Caco-2 (cell line): ENCODE measurements around the gene CARS1. TPM values are rescaled to one million over a fixed set of nuclear protein-coding genes. Genes with fewer than 3 reads are reported as not detected.

Experiments used
- BruUV-seq: library from RNA; stranded (reverse); fragments of 400-500 nt; replicated peaks from 2 replicates; lab custom pipeline; 2021; lab: Mats Ljungman, UMichigan
- CTCF ChIA-PET: fragments of 300-600 bp; sonication (Branson Sonifier 250); formaldehyde crosslinking; loops from one replicate; lab custom pipeline; 2022; ENCODE audit warnings: antibody characterized with exemption; lab: Charles Lee
- POLR2A ChIA-PET: fragments of 300-600 bp; sonication (Branson Sonifier 250); formaldehyde crosslinking; loops from one replicate; lab custom pipeline; 2022; ENCODE audit warnings: antibody characterized with exemption; lab: Charles Lee
- DNase-seq, 2 experiments: peaks; one replicate each; pipeline versions ENCODE4 v3.0.0 to v3.0.0-alpha.2; 2020 to 2022
- H3K27me3 ChIP-seq: replicated peaks from 2 replicates; pipeline ENCODE4 v1.6.0; 2011; ENCODE audit warnings: low read length; ENCODE audit not compliant: control insufficient read depth, insufficient read depth
- H3K36me3 ChIP-seq: 2 replicates; pipeline ENCODE4 v1.5.1; 2011; ENCODE audit warnings: low read length; ENCODE audit not compliant: control insufficient read depth, insufficient read depth
- H3K4me1 ChIP-seq: fragments of 250-450 bp; sonication (Bioruptor Pico); 2 replicates; pipeline ENCODE4 v1.5.1; 2020; ENCODE audit warnings: mild to moderate bottlenecking
- H3K4me3 ChIP-seq: 2 replicates; pipeline ENCODE4 v1.5.1; 2011; ENCODE audit warnings: low read depth, mild to moderate bottlenecking, control low read depth, low read length
- H3K9me3 ChIP-seq: fragments of 250-450 bp; sonication (Bioruptor Pico); 2 replicates; pipeline ENCODE4 v1.5.1; 2020; ENCODE audit warnings: mild to moderate bottlenecking, moderate library complexity
- H3K27ac Mint-ChIP-seq: one replicate; pipeline ENCODE4 v1.8.0; 2022; ENCODE audit warnings: mixed read lengths; ENCODE audit not compliant: unreplicated experiment
- H3K27me3 Mint-ChIP-seq: one replicate; pipeline ENCODE4 v1.8.0; 2022; ENCODE audit warnings: mixed read lengths; ENCODE audit not compliant: insufficient read depth, unreplicated experiment
- H3K36me3 Mint-ChIP-seq: one replicate; pipeline ENCODE4 v1.8.0; 2022; ENCODE audit warnings: mild to moderate bottlenecking, mixed read lengths; ENCODE audit not compliant: insufficient read depth, unreplicated experiment
- H3K4me1 Mint-ChIP-seq: one replicate; pipeline ENCODE4 v1.8.0; 2022; ENCODE audit warnings: low read depth, mixed read lengths; ENCODE audit not compliant: unreplicated experiment
- H3K4me3 Mint-ChIP-seq: one replicate; pipeline ENCODE4 v1.8.0; 2022; ENCODE audit warnings: mild to moderate bottlenecking, moderate library complexity, mixed read lengths; ENCODE audit not compliant: unreplicated experiment
- H3K9me3 Mint-ChIP-seq: one replicate; pipeline ENCODE4 v1.8.0; 2022; ENCODE audit warnings: mixed read lengths; ENCODE audit not compliant: unreplicated experiment
- CTCF ChIP-seq, 2 experiments: fragments of 200-600 bp in 1 of 2; IDR thresholded peaks; 1 replicate in 1 of 2; 2 replicates in 1 of 2; pipeline versions ENCODE4 v1.5.1 to v1.8.0; 2011 to 2022; ENCODE audit warnings: antibody characterized with exemption in 1 of 2, control low read depth in 1 of 2, inconsistent platforms in 1 of 2, low read depth in 1 of 2, low read length in 1 of 2, mild to moderate bottlenecking in 1 of 2, moderate library complexity in 1 of 2; ENCODE audit not compliant: insufficient read depth in 1 of 2, severe bottlenecking in 1 of 2, unreplicated experiment in 1 of 2
- intact Hi-C: fragments of 100-400 bp; cut with micrococcal nuclease; formaldehyde crosslinking; loops from one replicate; pipeline ENCODE4 v1.10.0; 2022; ENCODE audit not compliant: unreplicated experiment
- total RNA-seq: library from RNA; stranded (reverse); gene quantifications from 2 replicates; pipeline ENCODE4 v1.2.3, GENCODE V29; 2022

Gene CARS1
- total RNA-seq, 1 experiment from 2014 or later = 121 TPM

- no peak for DNase-seq
- no peaks in the 10 kb centered on the region for H3K27me3 ChIP-seq
- no peaks in the 10 kb centered on the region for H3K4me1 ChIP-seq
- no peak overlapping the region for H3K4me3 ChIP-seq
- ChIA-PET CTCF (no interaction called here), POLR2A (no interaction called here)
- no peak overlapping the region for H3K27ac Mint-ChIP-seq
- no peaks in the 10 kb centered on the region for H3K4me1 Mint-ChIP-seq
- intact Hi-C loops = no loop called here
- TF ChIP-seq CTCF (IDR thresholded peaks at IDR 0.05; ENCODE audit: insufficient read depth in 1 of 2, low read depth in 1 of 2, low read length in 1 of 2, severe bottlenecking in 1 of 2, unreplicated experiment in 1 of 2) = no peak
- no TSS peak for BruUV-seq
- H3K4me3 Mint-ChIP-seq = no peak overlapping the region
- peaks cover 4% of the 10 kb centered on the region; the same call in 1 of the 2 replicates for H3K36me3 ChIP-seq
- H3K9me3 Mint-ChIP-seq = no peaks in the 10 kb centered on the region
- H3K9me3 ChIP-seq = no peaks in the 10 kb centered on the region
- peaks cover 90% of the 10 kb centered on the region for H3K36me3 Mint-ChIP-seq
- no peaks in the 10 kb centered on the region for H3K27me3 Mint-ChIP-seq
Observed at GRCh38 chr11:3008746-3009336, 48.4 kb downstream of the CARS1 start.

- Histone ChIP-seq H3K4me3 (no peak overlapping the region), H3K9me3 (no peaks in the 10 kb centered on the region), H3K27me3 (no peaks in the 10 kb centered on the region), H3K36me3 (peaks cover 4% of the 10 kb centered on the region; the same call in 1 of the 2 replicates), H3K4me1 (no peaks in the 10 kb centered on the region)
- no peak for DNase-seq
- H3K4me1 Mint-ChIP-seq = no peaks in the 10 kb centered on the region
- BruUV-seq = no TSS peak
- H3K4me3 Mint-ChIP-seq = no peak overlapping the region
- intact Hi-C loops = no loop called here
- no peaks in the 10 kb centered on the region for H3K9me3 Mint-ChIP-seq
- TF ChIP-seq CTCF (IDR thresholded peaks at IDR 0.05; ENCODE audit: insufficient read depth in 1 of 2, low read depth in 1 of 2, low read length in 1 of 2, severe bottlenecking in 1 of 2, unreplicated experiment in 1 of 2) = no peak
- peaks cover 90% of the 10 kb centered on the region for H3K36me3 Mint-ChIP-seq
- no peaks in the 10 kb centered on the region for H3K27me3 Mint-ChIP-seq
- CTCF ChIA-PET = no interaction called here
- no peak overlapping the region for H3K27ac Mint-ChIP-seq
- POLR2A ChIA-PET = no interaction called here
Observed at GRCh38 chr11:3007404-3008010, 49.7 kb downstream of the CARS1 start.

GRCh38 chr11:3006505-3007260 is 50.5 kb downstream of the CARS1 start:
- Mint-ChIP-seq H3K9me3 (no peaks in the 10 kb centered on the region), H3K36me3 (peaks cover 90% of the 10 kb centered on the region), H3K4me1 (no peaks in the 10 kb centered on the region), H3K27ac (no peak overlapping the region), H3K27me3 (no peaks in the 10 kb centered on the region), H3K4me3 (no peak overlapping the region)
- Histone ChIP-seq H3K4me1 (no peaks in the 10 kb centered on the region), H3K4me3 (no peak overlapping the region), H3K27me3 (no peaks in the 10 kb centered on the region), H3K9me3 (no peaks in the 10 kb centered on the region), H3K36me3 (peaks cover 1% of the 10 kb centered on the region; the same call in 1 of the 2 replicates)
- no peak for TF ChIP-seq CTCF (IDR thresholded peaks at IDR 0.05; ENCODE audit: insufficient read depth in 1 of 2, low read depth in 1 of 2, low read length in 1 of 2, severe bottlenecking in 1 of 2, unreplicated experiment in 1 of 2)
- ChIA-PET CTCF (no interaction called here), POLR2A (no interaction called here)
- no TSS peak for BruUV-seq
- no peak for DNase-seq
- intact Hi-C loops = no loop called here
